Erythroblast (primary cell): ENCODE data around the gene ZC3H18.

Experiments
- GATA1 ChIP-seq: IDR thresholded peaks from 2 replicates; pipeline ENCODE4 v1.6.1; 2011; ENCODE audit warnings: low read depth, mild to moderate bottlenecking, control low read depth, low read length, moderate library complexity
- POLR2A ChIP-seq: IDR thresholded peaks from 2 replicates; pipeline ENCODE4 v1.6.1; 2011; ENCODE audit warnings: mild to moderate bottlenecking, low read length

- TF ChIP-seq POLR2A = no peak
- TF ChIP-seq GATA1 = no peak
These were observed 5.0 kb downstream of the ZC3H18 start for GRCh38 chr16:88575251-88575650.
